Mesendoderm (in vitro differentiated cells): ENCODE data around the gene EPB41L2.

Experiments
- DNase-seq: peaks from one replicate; pipeline ENCODE4 v3.0.0; 2013
- H2AK5ac ChIP-seq: 2 replicates; pipeline ENCODE4 v1.6.1; 2013; ENCODE audit warnings: low read length, inconsistent platforms
- H2BK120ac ChIP-seq: 2 replicates; pipeline ENCODE4 v1.6.1; 2013; ENCODE audit warnings: low read depth, mild to moderate bottlenecking, low read length, moderate library complexity, mixed read lengths
- H2BK15ac ChIP-seq: replicated peaks from 2 replicates; pipeline ENCODE4 v1.6.1; 2013; ENCODE audit warnings: low read depth, mild to moderate bottlenecking, moderate library complexity
- H2BK5ac ChIP-seq: 2 replicates; pipeline ENCODE4 v1.6.1; 2013; ENCODE audit warnings: low read length, inconsistent platforms
- H3K18ac ChIP-seq: 2 replicates; pipeline ENCODE4 v1.6.1; 2013; ENCODE audit warnings: mild to moderate bottlenecking, low read length, mixed read lengths
- H3K23ac ChIP-seq: one replicate; pipeline ENCODE4 v1.6.1; 2013; ENCODE audit warnings: low read length
- H3K27ac ChIP-seq: 2 replicates; pipeline ENCODE4 v1.5.1; 2013; ENCODE audit warnings: low read depth, mild to moderate bottlenecking, inconsistent platforms, low read length, moderate library complexity
- H3K27me3 ChIP-seq: 2 replicates; pipeline ENCODE4 v1.6.1; 2013; ENCODE audit warnings: low read length, control low read depth, mild to moderate bottlenecking, inconsistent platforms; ENCODE audit not compliant: insufficient read depth, poor library complexity
- H3K36me3 ChIP-seq: 2 replicates; pipeline ENCODE4 v1.6.1; 2013; ENCODE audit warnings: low read length, inconsistent platforms; ENCODE audit not compliant: control insufficient read depth, insufficient read depth
- H3K4ac ChIP-seq: one replicate; pipeline ENCODE4 v1.6.1; 2013; ENCODE audit warnings: low read depth, mild to moderate bottlenecking, low read length, moderate library complexity
- H3K4me1 ChIP-seq: 2 replicates; pipeline ENCODE4 v1.6.1; 2013; ENCODE audit warnings: low read depth, low read length, inconsistent platforms; ENCODE audit not compliant: control insufficient read depth
- H3K4me2 ChIP-seq: 2 replicates; pipeline ENCODE4 v1.6.1; 2013; ENCODE audit warnings: low read length
- H3K4me3 ChIP-seq: 2 replicates; pipeline ENCODE4 v1.5.1; 2013; ENCODE audit warnings: mild to moderate bottlenecking, low read length
- H3K56ac ChIP-seq: one replicate; pipeline ENCODE4 v1.6.1; 2013; ENCODE audit warnings: low read length
- H3K79me1 ChIP-seq: 2 replicates; pipeline ENCODE4 v1.6.1; 2013; ENCODE audit warnings: low read length, inconsistent platforms
- H3K79me2 ChIP-seq: 2 replicates; pipeline ENCODE4 v1.6.1; 2013; ENCODE audit warnings: mild to moderate bottlenecking, low read length; ENCODE audit not compliant: control insufficient read depth, insufficient read depth
- H3K9ac ChIP-seq: 2 replicates; pipeline ENCODE4 v1.6.1; 2013; ENCODE audit warnings: low read length, inconsistent platforms
- H4K5ac ChIP-seq: one replicate; pipeline ENCODE4 v1.6.1; 2013; ENCODE audit warnings: low read length
- H4K8ac ChIP-seq: one replicate; pipeline ENCODE4 v1.6.1; 2013; ENCODE audit warnings: low read depth, mild to moderate bottlenecking, control low read depth, low read length, moderate library complexity
- WGBS: extraction: QIAGEN DNeasy Blood & Tissue Kit; methylation state at CpG from one replicate; pipeline ENCODE4 v1.1.7; 2013; ENCODE audit warnings: low lambda C conversion rate, missing lambda C conversion rate; ENCODE audit not compliant: insufficient coverage; ENCODE audit errors: extremely low coverage; 5-methylcytosine and 5-hydroxymethylcytosine counted together

EPB41L2 gene

GRCh38 chr6:130840050-130840449 is 223.0 kb downstream of the EPB41L2 start:
- no peak overlapping the region for H3K9ac ChIP-seq
- H2BK120ac ChIP-seq: no peak overlapping the region
- H3K4me3 ChIP-seq: no peak overlapping the region
- no peak overlapping the region for H2AK5ac ChIP-seq
- H3K36me3 ChIP-seq: no peaks in the 10 kb centered on the region
- no peak overlapping the region for H3K23ac ChIP-seq
- H3K4me1 ChIP-seq: no peaks in the 10 kb centered on the region
- no peak overlapping the region for H3K27ac ChIP-seq
- no peak overlapping the region for H3K56ac ChIP-seq
- no CpG with 5 or more reads among the region's 2 CpGs for WGBS
- no peaks in the 10 kb centered on the region for H3K27me3 ChIP-seq
- no peak overlapping the region for H4K5ac ChIP-seq
- no peak overlapping the region for H4K8ac ChIP-seq
- no peak for DNase-seq
- no peak overlapping the region for H3K4me2 ChIP-seq
- H2BK15ac ChIP-seq: no peak overlapping the region
- no peaks in the 10 kb centered on the region for H3K79me1 ChIP-seq
- no peak overlapping the region for H2BK5ac ChIP-seq
- no peak overlapping the region for H3K18ac ChIP-seq
- H3K4ac ChIP-seq: no peak overlapping the region
- H3K79me2 ChIP-seq: no peaks in the 10 kb centered on the region

- Histone ChIP-seq H3K23ac (no peak overlapping the region), H2BK15ac (no peak overlapping the region), H3K9ac (no peak overlapping the region), H3K4me1 (no peaks in the 10 kb centered on the region), H2AK5ac (no peak overlapping the region), H2BK5ac (no peak overlapping the region), H3K4me2 (no peak overlapping the region), H3K18ac (no peak overlapping the region), H4K8ac (no peak overlapping the region), H3K4ac (no peak overlapping the region), H3K36me3 (no peaks in the 10 kb centered on the region), H4K5ac (no peak overlapping the region), H3K79me1 (no peaks in the 10 kb centered on the region), H3K27ac (no peak overlapping the region), H2BK120ac (no peak overlapping the region), H3K79me2 (no peaks in the 10 kb centered on the region), H3K56ac (no peak overlapping the region), H3K4me3 (no peak overlapping the region), H3K27me3 (no peaks in the 10 kb centered on the region)
- DNase-seq: no peak
- WGBS: no CpG with 5 or more reads among the region's 2 CpGs
Observed at GRCh38 chr6:130839379-130839778, 223.7 kb downstream of the EPB41L2 start.

DNA sequence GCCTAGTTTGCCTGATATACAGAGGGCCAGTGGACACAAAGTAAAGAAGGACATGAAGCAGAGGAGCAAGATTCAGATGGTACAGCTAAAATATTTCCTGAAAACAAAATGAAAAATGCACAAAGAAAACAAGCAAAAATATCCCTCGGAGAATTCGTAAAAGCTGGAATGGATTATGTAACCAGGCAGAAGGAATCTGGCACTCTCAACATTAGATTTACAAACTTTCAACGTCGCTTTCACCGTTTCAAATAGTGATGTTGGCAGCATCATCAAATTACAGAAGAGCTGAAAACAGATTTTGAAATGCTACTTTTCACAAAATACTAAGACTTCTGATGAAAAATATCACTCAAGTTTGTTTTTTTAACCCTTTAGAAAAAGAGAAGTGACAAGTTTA is 224.1 kb downstream of the EPB41L2 start:
- H3K4me3 ChIP-seq: no peak overlapping the region
- H3K56ac ChIP-seq: no peak overlapping the region
- no peak overlapping the region for H3K4me2 ChIP-seq
- H2BK120ac ChIP-seq: no peak overlapping the region
- no peak overlapping the region for H2BK15ac ChIP-seq
- H3K4ac ChIP-seq: no peak overlapping the region
- no peak overlapping the region for H3K27ac ChIP-seq
- no peak overlapping the region for H2AK5ac ChIP-seq
- no peak for DNase-seq
- H3K36me3 ChIP-seq: no peaks in the 10 kb centered on the region
- no CpG with 5 or more reads among the region's 5 CpGs for WGBS
- no peak overlapping the region for H3K23ac ChIP-seq
- H3K79me2 ChIP-seq: no peaks in the 10 kb centered on the region
- H2BK5ac ChIP-seq: no peak overlapping the region
- H3K9ac ChIP-seq: no peak overlapping the region
- H3K4me1 ChIP-seq: no peaks in the 10 kb centered on the region
- H3K27me3 ChIP-seq: no peaks in the 10 kb centered on the region
- H3K79me1 ChIP-seq: no peaks in the 10 kb centered on the region
- no peak overlapping the region for H4K5ac ChIP-seq
- no peak overlapping the region for H3K18ac ChIP-seq
- H4K8ac ChIP-seq: no peak overlapping the region

DNA sequence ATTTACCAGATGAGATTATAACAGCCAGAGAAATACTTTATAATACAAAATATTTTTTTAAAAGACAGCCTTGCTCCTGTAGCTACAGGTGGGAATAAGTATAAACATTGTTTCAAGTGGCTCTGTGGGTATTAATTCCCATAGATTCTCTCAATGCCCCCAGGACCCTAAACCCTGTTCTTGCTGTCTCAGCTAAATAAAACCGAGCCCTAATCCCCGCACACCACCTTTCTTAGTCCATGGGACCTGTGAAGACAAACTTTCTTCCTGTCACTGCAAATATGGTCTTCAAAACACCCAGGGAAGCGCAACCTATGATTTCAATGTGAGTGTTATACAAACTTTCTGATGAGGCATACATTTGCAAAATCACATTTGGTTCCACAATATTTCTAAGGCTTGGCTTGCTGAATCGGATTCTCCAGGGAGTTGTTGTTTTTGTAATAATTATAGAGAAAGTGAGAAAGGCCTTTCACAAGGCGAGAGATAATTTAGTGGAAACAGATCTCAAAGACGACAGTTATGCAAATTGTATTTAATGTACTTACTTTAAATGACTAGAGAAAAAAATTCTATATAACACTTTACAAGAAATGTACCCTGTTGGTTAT is 224.7 kb downstream of the EPB41L2 start:
- H4K8ac ChIP-seq: no peak overlapping the region
- no peak overlapping the region for H2AK5ac ChIP-seq
- no peaks in the 10 kb centered on the region for H3K79me1 ChIP-seq
- H2BK5ac ChIP-seq: no peak overlapping the region
- no peaks in the 10 kb centered on the region for H3K36me3 ChIP-seq
- no peaks in the 10 kb centered on the region for H3K4me1 ChIP-seq
- no peak overlapping the region for H3K4me3 ChIP-seq
- no peak overlapping the region for H3K27ac ChIP-seq
- H3K18ac ChIP-seq: no peak overlapping the region
- H3K79me2 ChIP-seq: no peaks in the 10 kb centered on the region
- no peak overlapping the region for H4K5ac ChIP-seq
- no peak overlapping the region for H3K4me2 ChIP-seq
- no peak overlapping the region for H2BK15ac ChIP-seq
- H3K27me3 ChIP-seq: no peaks in the 10 kb centered on the region
- no peak overlapping the region for H3K56ac ChIP-seq
- H3K4ac ChIP-seq: no peak overlapping the region
- H3K23ac ChIP-seq: no peak overlapping the region
- H2BK120ac ChIP-seq: no peak overlapping the region
- DNase-seq: no peak
- WGBS: no CpG with 5 or more reads among the region's 6 CpGs
- no peak overlapping the region for H3K9ac ChIP-seq

DNA sequence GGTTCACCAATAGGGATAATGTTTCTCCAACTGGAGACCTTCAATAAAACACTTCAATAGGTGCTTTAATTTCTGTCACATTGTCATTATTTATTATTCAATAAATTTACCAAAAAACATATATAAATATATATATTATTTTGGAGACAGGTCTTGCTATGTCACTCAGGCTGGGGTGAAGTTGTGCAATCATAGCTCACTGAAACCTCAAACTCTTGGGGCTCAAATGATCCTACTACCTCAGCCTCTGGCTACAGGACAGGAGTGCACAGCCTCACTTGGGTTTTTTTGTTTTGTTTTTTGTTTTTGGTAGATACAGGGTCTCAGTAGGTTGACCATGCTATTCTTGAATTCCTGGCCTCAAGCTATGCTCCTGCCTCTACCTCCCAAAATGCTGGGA is 226.0 kb downstream of the EPB41L2 start:
- Histone ChIP-seq H3K27ac (no peak overlapping the region), H3K4me3 (no peak overlapping the region), H2BK5ac (no peak overlapping the region), H3K4me2 (no peak overlapping the region), H4K8ac (no peak overlapping the region), H3K79me1 (no peaks in the 10 kb centered on the region), H2AK5ac (no peak overlapping the region), H3K27me3 (no peaks in the 10 kb centered on the region), H3K9ac (no peak overlapping the region), H3K18ac (no peak overlapping the region), H2BK15ac (no peak overlapping the region), H3K36me3 (no peaks in the 10 kb centered on the region), H3K4me1 (no peaks in the 10 kb centered on the region), H4K5ac (no peak overlapping the region), H3K56ac (no peak overlapping the region), H3K23ac (no peak overlapping the region), H3K79me2 (no peaks in the 10 kb centered on the region), H3K4ac (no peak overlapping the region), H2BK120ac (no peak overlapping the region)
- DNase-seq: no peak

DNA sequence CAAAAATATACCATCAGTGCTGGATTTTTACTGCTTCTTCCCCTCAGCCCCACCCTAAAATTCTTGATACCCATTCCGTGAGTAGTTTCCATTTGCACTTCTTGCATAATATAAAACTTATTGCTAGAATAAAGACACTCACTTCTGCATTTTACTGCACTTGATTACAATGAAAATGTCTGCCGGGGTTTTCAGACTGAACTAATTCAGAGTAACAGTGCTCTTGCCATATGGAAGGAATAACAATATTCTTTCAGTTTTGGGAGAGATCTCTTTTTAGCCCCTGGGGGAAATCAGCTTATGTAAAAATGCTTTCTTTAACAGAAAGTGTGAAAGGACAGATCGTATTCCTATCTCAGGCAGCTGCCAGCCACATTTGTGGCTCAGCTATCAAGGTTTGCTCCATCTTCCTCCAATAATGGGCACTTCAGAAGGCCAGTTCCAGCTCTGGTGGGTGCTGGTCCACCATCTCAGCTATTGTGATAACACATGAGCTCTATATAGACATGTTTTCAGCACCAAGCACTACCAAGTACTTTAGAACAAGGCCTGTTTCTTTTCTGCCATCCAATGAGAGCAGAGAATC is 226.9 kb downstream of the EPB41L2 start:
- Histone ChIP-seq H3K4me3 (no peak overlapping the region), H2BK120ac (no peak overlapping the region), H3K4ac (no peak overlapping the region), H3K27ac (no peak overlapping the region), H3K23ac (no peak overlapping the region), H3K79me2 (no peaks in the 10 kb centered on the region), H2BK15ac (no peak overlapping the region), H3K56ac (no peak overlapping the region), H3K4me2 (no peak overlapping the region), H3K9ac (no peak overlapping the region), H4K5ac (no peak overlapping the region), H2AK5ac (no peak overlapping the region), H2BK5ac (no peak overlapping the region), H4K8ac (no peak overlapping the region), H3K18ac (no peak overlapping the region), H3K27me3 (no peaks in the 10 kb centered on the region), H3K79me1 (no peaks in the 10 kb centered on the region), H3K4me1 (no peaks in the 10 kb centered on the region), H3K36me3 (no peaks in the 10 kb centered on the region)
- DNase-seq: no peak
- no CpG with 5 or more reads among the region's 3 CpGs for whole genome bisulfite sequencing
